Ishikawa (cell line): ENCODE results near the gene MGAT4C.

Source experiments
- CEBPB ChIP-seq: IDR thresholded peaks from 2 replicates; pipeline ENCODE4 v1.6.1; 2012
- CREB1 ChIP-seq: IDR thresholded peaks from 2 replicates; pipeline ENCODE4 v1.6.1; 2012; ENCODE audit warnings: low read depth
- EGR1 ChIP-seq: IDR thresholded peaks from 2 replicates; pipeline ENCODE4 v1.6.1; 2012
- EP300 ChIP-seq: IDR thresholded peaks from 2 replicates; pipeline ENCODE4 v1.6.1; 2012; ENCODE audit warnings: borderline replicate concordance
- FOXM1 ChIP-seq: IDR thresholded peaks from 2 replicates; pipeline ENCODE4 v1.6.1; 2012; ENCODE audit warnings: low read depth, borderline replicate concordance
- NFIC ChIP-seq: IDR thresholded peaks from 2 replicates; pipeline ENCODE4 v1.6.1; 2012
- RAD21 ChIP-seq: IDR thresholded peaks from 2 replicates; pipeline ENCODE4 v1.6.1; 2012; ENCODE audit warnings: low read depth
- REST ChIP-seq: IDR thresholded peaks from 2 replicates; pipeline ENCODE4 v1.6.1; 2012; ENCODE audit warnings: low read depth, mild to moderate bottlenecking
- TAF1 ChIP-seq: IDR thresholded peaks from 2 replicates; pipeline ENCODE4 v1.6.1; 2012; ENCODE audit warnings: low read depth, mild to moderate bottlenecking
- TEAD4 ChIP-seq: IDR thresholded peaks from 2 replicates; pipeline ENCODE4 v1.6.1; 2012
- USF1 ChIP-seq: IDR thresholded peaks from 2 replicates; pipeline ENCODE4 v1.6.1; 2012
- YY1 ChIP-seq: IDR thresholded peaks from 2 replicates; pipeline ENCODE4 v1.6.1; 2012; ENCODE audit warnings: low read depth
- TF ChIP-seq, protein P1 (sequence below): IDR thresholded peaks from 2 replicates; pipeline ENCODE4 v1.6.1; 2012

DNA sequence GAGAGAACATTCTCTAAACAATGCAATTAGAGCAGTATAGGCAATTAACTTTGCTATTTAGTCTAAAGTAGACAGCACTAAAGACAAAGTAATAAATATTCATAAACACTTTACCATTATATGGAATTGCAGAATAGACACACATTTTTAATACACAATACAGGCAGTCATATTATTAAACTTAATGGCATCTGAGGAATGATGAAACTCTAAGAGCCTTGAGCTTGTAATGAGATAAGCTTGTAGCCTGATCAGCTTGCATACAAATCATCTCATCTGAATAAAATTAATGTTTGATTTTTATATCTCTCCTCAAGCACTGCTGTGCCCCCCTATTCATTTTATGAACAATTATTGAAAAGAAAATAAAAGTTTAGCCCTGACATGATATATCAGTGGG lies 107.6 kb downstream of the MGAT4C start:
- TF ChIP-seq, protein P1, sequence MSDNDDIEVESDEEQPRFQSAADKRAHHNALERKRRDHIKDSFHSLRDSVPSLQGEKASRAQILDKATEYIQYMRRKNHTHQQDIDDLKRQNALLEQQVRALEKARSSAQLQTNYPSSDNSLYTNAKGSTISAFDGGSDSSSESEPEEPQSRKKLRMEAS, result no peak
- TF ChIP-seq YY1 (no peak), REST (no peak), EP300 (no peak), CEBPB (no peak), USF1 (no peak), CREB1 (no peak), TEAD4 (no peak), RAD21 (no peak), EGR1 (no peak), TAF1 (no peak), FOXM1 (no peak), NFIC (no peak)
